GM12891 (cell line): Measurements from ENCODE around the gene ATR. TPM values are rescaled to one million over a fixed set of nuclear protein-coding genes. Genes with fewer than 3 reads are reported as not detected.
A peak's percentile ranks its signal among the peaks of the same experiment; 100 is the strongest.

Source experiments
- DNase-seq: peaks from one replicate; pipeline ENCODE4 v3.0.0; 2011; ENCODE audit warnings: low spot score; ENCODE audit not compliant: insufficient read length
- FAIRE-seq: peaks from 2 replicates; lab custom pipeline; 2011; peaks lifted over from hg19 to GRCh38; lab: Jason Lieb, UNC
- PAX5 ChIP-seq: IDR thresholded peaks from 2 replicates; pipeline ENCODE4 v1.6.1; 2011; ENCODE audit warnings: low read length, moderate library complexity, mild to moderate bottlenecking; ENCODE audit not compliant: insufficient read depth, severe bottlenecking
- POLR2A ChIP-seq: IDR thresholded peaks from 2 replicates; pipeline ENCODE4 v1.6.1; 2011; ENCODE audit warnings: low read depth, low read length, control low read depth
- POLR2AphosphoS5 ChIP-seq: IDR thresholded peaks from 2 replicates; pipeline ENCODE4 v1.6.1; 2011; ENCODE audit warnings: low read depth, low read length, control low read depth
- POU2F2 ChIP-seq: IDR thresholded peaks from 2 replicates; pipeline ENCODE4 v1.6.1; 2011; ENCODE audit warnings: low read depth, mild to moderate bottlenecking, control low read depth, low read length, moderate library complexity
- SPI1 ChIP-seq: IDR thresholded peaks from 2 replicates; pipeline ENCODE4 v1.6.1; 2011; ENCODE audit warnings: low read depth, low read length, control low read depth
- TAF1 ChIP-seq: IDR thresholded peaks from 2 replicates; pipeline ENCODE4 v1.6.1; 2011; ENCODE audit warnings: low read depth, low read length, control low read depth
- polyA plus RNA-seq: library from polyadenylated mRNA; unstranded; fragments of >200 nt; gene quantifications from one replicate; pipeline ENCODE4 v1.2.1, GENCODE V29; 2012; ENCODE audit warnings: low read depth, missing spikeins, inconsistent platforms; ENCODE audit not compliant: missing spikeins

ATR gene
- 11.8 TPM for polyA plus RNA-seq

DNA sequence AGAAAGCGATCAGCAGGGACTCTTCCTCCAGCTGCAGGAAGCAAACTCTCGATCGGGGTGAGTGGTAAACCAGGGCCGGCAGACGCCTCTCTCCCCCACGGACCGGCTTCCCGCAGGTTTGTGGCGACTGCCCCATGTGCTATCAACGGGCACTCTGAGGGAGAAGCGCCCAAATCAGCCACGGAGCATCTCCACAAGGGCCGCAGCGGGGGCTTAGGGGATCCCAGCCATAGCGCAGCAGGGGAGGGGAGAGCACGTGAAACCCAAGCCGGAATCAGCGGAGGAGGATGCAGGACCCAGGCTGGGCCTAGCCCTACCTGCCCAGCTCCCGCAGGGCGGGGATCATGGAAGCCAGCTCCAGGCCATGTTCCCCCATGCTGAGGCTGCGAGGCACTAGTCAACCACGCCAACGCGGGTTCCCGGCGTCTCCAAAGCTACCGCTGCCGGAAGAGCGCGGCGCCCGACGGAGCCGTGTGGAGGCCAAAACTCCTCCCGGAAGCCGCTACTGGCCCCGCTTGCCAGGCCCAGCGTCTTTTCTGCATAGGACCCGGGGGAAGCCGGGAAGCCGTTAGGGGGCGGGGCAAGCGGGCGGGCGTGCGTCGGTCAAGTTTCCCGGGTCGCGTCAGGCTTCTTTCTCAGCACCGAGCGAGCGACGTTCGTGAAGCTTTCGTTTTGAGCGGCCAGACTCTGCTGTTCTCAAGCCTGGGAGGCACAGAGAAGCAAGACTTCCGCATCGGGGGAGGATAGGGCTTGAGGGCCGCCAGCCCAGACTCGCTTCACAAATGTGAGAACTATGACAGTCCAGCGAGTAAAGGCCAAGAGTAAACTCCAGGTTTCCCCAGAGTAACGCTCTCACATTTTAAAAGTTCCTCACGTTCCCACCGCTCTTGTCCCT lies at the start of gene ATR:
Gene ATR, minus strand, starts transcription at position 405 of the 895 bp plus-strand sequence. Its CDS starts 29 bp downstream, at position 376.
- DNase-seq, result peak; percentile 83
- TF ChIP-seq SPI1 (peak; percentile 66), PAX5 (no peak), POU2F2 (peak; percentile 74), POLR2A (peak; percentile 93), POLR2AphosphoS5 (peak; percentile 95), TAF1 (peak; percentile 90)
- peak; percentile 85 for FAIRE-seq

GRCh38 chr3:142626971-142627370 lies 48.4 kb upstream of the ATR start:
- FAIRE-seq (no peak), DNase-seq (no peak)
- TF ChIP-seq POU2F2 (no peak), SPI1 (no peak), TAF1 (no peak), POLR2AphosphoS5 (no peak), PAX5 (no peak)

GRCh38 chr3:142625153-142625440 lies 46.6 kb upstream of the ATR start:
- FAIRE-seq, result no peak
- TF ChIP-seq POLR2A, result no peak
- TF ChIP-seq POU2F2, result no peak
- no peak for TF ChIP-seq PAX5
- no peak for TF ChIP-seq SPI1
- no peak for TF ChIP-seq POLR2AphosphoS5
- no peak for TF ChIP-seq TAF1
- no peak for DNase-seq

- no peak for FAIRE-seq
- no peak for TF ChIP-seq PAX5
- TF ChIP-seq SPI1, result no peak
- TF ChIP-seq POU2F2, result no peak
- no peak for TF ChIP-seq POLR2AphosphoS5
- no peak for TF ChIP-seq POLR2A
- TF ChIP-seq TAF1, result no peak
- no peak for DNase-seq
These were observed 46.0 kb upstream of the ATR start for GRCh38 chr3:142624341-142625152.

DNA sequence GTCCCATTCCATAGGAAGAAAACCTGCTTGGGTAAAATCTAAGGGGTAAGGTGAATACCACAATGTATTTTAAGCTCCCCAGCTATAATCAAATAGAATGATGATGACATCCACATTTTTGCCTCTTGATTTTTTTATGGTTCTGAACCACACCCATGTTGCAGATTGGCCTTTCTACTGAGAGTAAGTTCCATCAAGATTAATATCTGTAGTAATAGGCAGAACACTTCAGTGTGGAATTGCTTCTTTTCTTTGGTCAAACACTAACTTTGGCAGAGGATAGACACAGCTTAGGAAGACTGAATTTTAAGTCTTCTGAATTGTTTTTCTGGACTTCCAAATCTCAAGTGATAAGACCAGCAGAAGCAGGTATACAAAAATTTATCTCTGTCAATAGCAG lies 44.7 kb upstream of the ATR start:
- no peak for TF ChIP-seq POLR2AphosphoS5
- TF ChIP-seq POU2F2, result no peak
- TF ChIP-seq PAX5, result no peak
- TF ChIP-seq POLR2A, result no peak
- TF ChIP-seq TAF1, result no peak
- no peak for TF ChIP-seq SPI1
- no peak for DNase-seq
- no peak for FAIRE-seq

DNA sequence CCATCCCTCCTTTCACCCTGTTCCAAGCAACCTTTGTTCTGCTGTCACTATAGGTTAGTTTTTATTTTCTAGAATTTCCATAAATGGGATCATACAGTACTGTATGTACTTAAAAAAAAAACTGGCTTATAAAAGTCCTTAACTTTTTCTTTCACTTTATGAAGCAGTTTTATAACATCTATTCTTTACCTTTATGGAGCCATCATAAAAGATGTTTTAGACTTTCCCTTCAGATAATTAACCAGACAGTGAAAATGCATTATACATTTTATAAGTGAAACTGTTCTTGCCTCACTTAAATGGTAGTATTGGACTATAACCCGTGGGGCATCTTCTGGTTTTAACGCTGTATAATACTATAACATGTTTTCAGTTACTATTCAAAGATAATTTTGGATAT lies 43.9 kb upstream of the ATR start:
- TF ChIP-seq PAX5 (no peak), POLR2A (no peak), SPI1 (no peak), POLR2AphosphoS5 (no peak), POU2F2 (no peak), TAF1 (no peak)
- FAIRE-seq (no peak), DNase-seq (no peak)

DNA sequence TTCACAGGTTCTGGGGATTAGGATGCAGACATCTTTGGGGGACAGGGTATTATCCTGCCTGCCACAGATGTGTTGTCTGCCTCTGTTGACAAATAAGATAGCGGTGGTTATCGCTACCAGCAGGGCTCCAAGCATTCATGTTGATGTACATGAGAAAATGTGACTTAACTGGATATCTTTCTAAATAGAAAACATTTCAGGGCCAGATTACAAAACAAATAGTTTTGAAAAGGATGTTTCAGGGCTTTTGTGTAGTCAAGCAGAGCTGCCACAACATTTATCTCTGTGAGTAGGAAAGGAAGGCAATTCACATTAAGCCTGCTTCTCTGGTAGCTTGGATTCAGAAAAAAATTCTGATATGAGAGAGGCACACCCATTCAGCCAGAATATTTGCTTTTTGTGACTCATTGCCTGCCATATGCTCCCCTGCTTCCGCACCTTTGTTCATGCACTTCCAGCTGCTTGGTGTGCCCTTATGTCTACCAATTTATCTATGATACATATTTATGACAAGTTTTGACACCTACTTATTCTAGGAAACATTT lies 40.5 kb upstream of the ATR start:
- no peak for TF ChIP-seq TAF1
- no peak for TF ChIP-seq SPI1
- FAIRE-seq, result no peak
- no peak for DNase-seq

DNA sequence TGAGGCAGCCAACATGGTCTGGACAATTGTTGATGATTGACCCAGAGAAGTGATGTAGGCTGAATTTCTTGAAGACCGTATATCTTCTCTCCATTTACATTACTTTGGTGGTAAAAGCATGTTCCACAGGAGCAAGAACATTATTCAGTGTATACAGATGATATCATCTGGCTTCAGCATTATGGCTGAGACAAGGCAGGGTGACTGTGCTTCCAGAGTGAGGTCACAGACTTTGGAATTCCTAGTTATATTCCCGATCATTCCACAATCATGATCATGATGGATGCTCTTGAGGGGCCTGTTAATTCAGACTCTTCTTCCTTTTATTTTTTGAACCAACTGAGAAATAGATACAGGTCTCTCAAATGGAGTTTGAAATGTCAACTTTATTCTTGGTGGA lies 36.6 kb upstream of the ATR start:
- DNase-seq (no peak), FAIRE-seq (no peak)
- TF ChIP-seq TAF1 (no peak), POLR2AphosphoS5 (no peak), PAX5 (no peak), POLR2A (no peak), SPI1 (no peak), POU2F2 (no peak)

- FAIRE-seq (no peak), DNase-seq (no peak)
- no peak for TF ChIP-seq TAF1
- no peak for TF ChIP-seq PAX5
- no peak for TF ChIP-seq SPI1
- TF ChIP-seq POLR2A, result no peak
- TF ChIP-seq POU2F2, result no peak
- no peak for TF ChIP-seq POLR2AphosphoS5
These were observed 35.6 kb upstream of the ATR start for GRCh38 chr3:142614059-142614626.
